OCI-LY3 (cell line): ENCODE results near the gene IL21.

Experiments
- H2AFZ ChIP-seq: fragments of 200-600, 300-600 bp; shearing (Covaris generic); 2 replicates; pipeline ENCODE4 v1.6.0; 2014; ENCODE audit warnings: antibody characterized with exemption, low read depth, low read length
- H3K27ac ChIP-seq: fragments of 200-600, 300-600 bp; sonication (generic); 2 replicates; pipeline ENCODE4 v1.5.1; 2014; ENCODE audit warnings: mild to moderate bottlenecking, low read length, moderate library complexity, mixed read lengths
- H3K27me3 ChIP-seq: fragments of 200-600, 300-600 bp; sonication (generic); 2 replicates; pipeline ENCODE4 v1.6.1; 2014; ENCODE audit warnings: low read depth, low read length, mixed read lengths
- H3K36me3 ChIP-seq: fragments of 200-600, 300-600 bp; sonication (generic); replicated peaks from 2 replicates; pipeline ENCODE3; 2014; ENCODE audit warnings: low read depth, low read length, mixed read lengths
- H3K4me1 ChIP-seq: fragments of 300-600, 200-600 bp; sonication (generic); 2 replicates; pipeline ENCODE4 v1.6.1; 2014; ENCODE audit warnings: low read length, mixed read lengths
- H3K4me2 ChIP-seq: fragments of 200-600, 300-600 bp; sonication (generic); 2 replicates; pipeline ENCODE4 v1.6.1; 2014; ENCODE audit warnings: low read length, mixed read lengths
- H3K4me3 ChIP-seq: fragments of 300-600, 200-600 bp; sonication (generic); 2 replicates; pipeline ENCODE4 v1.5.1; 2014; ENCODE audit warnings: antibody characterized with exemption, mild to moderate bottlenecking, low read length, moderate library complexity
- H3K79me2 ChIP-seq: fragments of 300-600, 200-600 bp; shearing (Covaris generic); 2 replicates; pipeline ENCODE4 v1.6.1; 2014; ENCODE audit warnings: mild to moderate bottlenecking, low read length, mixed read lengths
- H3K9ac ChIP-seq: fragments of 300-600, 200-600 bp; shearing (Covaris generic); 2 replicates; pipeline ENCODE4 v1.6.0; 2014; ENCODE audit warnings: mild to moderate bottlenecking, low read length, moderate library complexity
- H3K9me3 ChIP-seq: fragments of 200-600, 300-600 bp; shearing (Covaris generic); 2 replicates; pipeline ENCODE4 v1.6.1; 2014; ENCODE audit warnings: low read length, mixed read lengths; ENCODE audit not compliant: insufficient read depth
- H4K20me1 ChIP-seq: fragments of 200-600, 300-600 bp; sonication (generic); 2 replicates; pipeline ENCODE4 v1.6.1; 2016; ENCODE audit warnings: low read length, mixed read lengths; ENCODE audit not compliant: insufficient read depth
- CTCF ChIP-seq: fragments of 200-600, 300-600 bp; sonication (generic); IDR thresholded peaks from 2 replicates; pipeline ENCODE4 v1.5.1; 2014; ENCODE audit warnings: antibody characterized with exemption, low read length, low read depth
- EZH2phosphoT487 ChIP-seq: fragments of 200-600 bp; shearing (Covaris generic); IDR thresholded peaks from 2 replicates; pipeline ENCODE4 v1.6.1; 2018; ENCODE audit warnings: antibody characterized with exemption, mixed run types, low read depth

Gene IL21

DNA sequence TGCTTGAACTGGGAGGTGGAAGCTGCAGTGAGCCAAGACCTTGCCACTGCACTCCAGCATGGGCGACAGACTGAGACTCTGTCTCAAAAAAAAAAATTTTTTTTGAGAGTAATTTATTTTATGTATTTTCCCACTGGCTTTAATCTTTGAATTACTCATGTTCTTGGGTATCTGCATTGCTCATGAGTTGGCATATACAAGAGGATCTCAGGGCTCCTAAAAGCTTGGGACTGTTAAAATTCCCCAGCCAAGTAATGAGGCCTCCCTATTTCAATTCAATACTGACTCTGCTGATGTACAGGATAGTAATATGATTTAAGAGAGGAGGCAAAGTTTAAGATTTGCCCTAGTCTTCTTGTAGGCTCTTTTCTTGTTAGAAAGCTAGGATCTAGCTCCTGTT, 6.2 kb downstream of the IL21 start:
- Histone ChIP-seq H3K27ac (no peak overlapping the region), H3K4me2 (no peak overlapping the region), H3K36me3 (no peaks in the 10 kb centered on the region), H3K9me3 (no peaks in the 10 kb centered on the region), H3K79me2 (no peaks in the 10 kb centered on the region), H3K4me3 (no peak overlapping the region), H3K27me3 (no peaks in the 10 kb centered on the region), H3K9ac (no peak overlapping the region), H4K20me1 (no peaks in the 10 kb centered on the region), H3K4me1 (peaks cover 30% of the 10 kb centered on the region), H2AFZ (no peak overlapping the region)
- no peak for TF ChIP-seq CTCF
- TF ChIP-seq EZH2phosphoT487, result no peak

DNA sequence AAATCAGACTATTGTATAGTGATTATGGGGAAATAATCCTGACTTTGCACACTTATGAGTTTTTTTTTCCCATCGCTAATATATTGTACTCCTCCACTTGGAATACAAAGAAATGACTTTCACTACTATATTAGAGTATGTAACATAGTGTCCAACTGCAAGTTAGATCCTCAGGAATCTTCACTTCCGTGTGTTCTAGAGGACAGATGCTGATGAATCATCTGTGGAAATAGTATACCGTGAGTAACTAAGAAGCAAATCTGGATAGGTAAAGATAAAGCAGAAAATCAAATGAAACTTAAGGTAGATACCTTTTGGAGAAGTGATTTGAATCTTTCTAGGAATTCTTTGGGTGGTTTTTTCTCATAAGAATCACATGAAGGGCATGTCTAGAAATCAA, 8.3 kb downstream of the IL21 start:
- TF ChIP-seq EZH2phosphoT487 (no peak), CTCF (no peak)
- no peak overlapping the region for H3K4me2 ChIP-seq

GRCh38 chr4:122606364-122607043, 14.4 kb downstream of the IL21 start:
- Histone ChIP-seq H3K4me1 (peaks cover 14% of the 10 kb centered on the region), H3K4me3 (no peak overlapping the region), H3K79me2 (no peaks in the 10 kb centered on the region), H3K36me3 (no peaks in the 10 kb centered on the region), H3K27ac (no peak overlapping the region), H2AFZ (no peak overlapping the region), H3K4me2 (no peak overlapping the region), H3K9me3 (no peaks in the 10 kb centered on the region), H3K9ac (no peak overlapping the region), H3K27me3 (peaks cover 7% of the 10 kb centered on the region), H4K20me1 (no peaks in the 10 kb centered on the region)
- TF ChIP-seq EZH2phosphoT487 (no peak), CTCF (no peak)

More for the DNA sequence above, 8.3 kb downstream of the IL21 start:
- Histone ChIP-seq H3K27me3 (no peaks in the 10 kb centered on the region), H4K20me1 (no peaks in the 10 kb centered on the region), H3K79me2 (no peaks in the 10 kb centered on the region), H2AFZ (no peak overlapping the region), H3K4me1 (peaks cover 23% of the 10 kb centered on the region), H3K36me3 (no peaks in the 10 kb centered on the region), H3K27ac (no peak overlapping the region), H3K4me3 (no peak overlapping the region), H3K9ac (no peak overlapping the region), H3K9me3 (no peaks in the 10 kb centered on the region)

- TF ChIP-seq EZH2phosphoT487, result no peak
- TF ChIP-seq CTCF, result no peak
- Histone ChIP-seq H4K20me1 (no peaks in the 10 kb centered on the region), H2AFZ (no peak overlapping the region), H3K4me1 (peaks cover 12% of the 10 kb centered on the region), H3K4me3 (no peak overlapping the region), H3K9me3 (no peaks in the 10 kb centered on the region), H3K27me3 (peaks cover 18% of the 10 kb centered on the region), H3K36me3 (no peaks in the 10 kb centered on the region), H3K4me2 (no peak overlapping the region), H3K27ac (no peak overlapping the region), H3K9ac (no peak overlapping the region), H3K79me2 (no peaks in the 10 kb centered on the region)
Measured at GRCh38 chr4:122604146-122604545, 16.7 kb downstream of the IL21 start.
